Suprapubic skin (tissue), 3 donors: Measurements from ENCODE around the gene SHC2.

Experiments
- POLR2A ChIP-seq, 2 donors: fragments of 450-650 bp; IDR thresholded peaks; one replicate each; pipeline ENCODE4 v1.6.1; 2017; ENCODE audit warnings: antibody characterized with exemption in 2 of 2, mild to moderate bottlenecking in 2 of 2, moderate library complexity in 2 of 2
- TF ChIP-seq, protein P1 (sequence below), 2 donors: fragments of 200-600 bp in 1 of 2; fragments of 450-650 bp in 1 of 2; sonication (generic) in 1 of 2; IDR thresholded peaks; one replicate each; pipeline ENCODE4 v1.5.1; 2016 to 2019; ENCODE audit warnings: antibody characterized with exemption in 2 of 2, mild to moderate bottlenecking in 1 of 2, moderate library complexity in 1 of 2

DNA sequence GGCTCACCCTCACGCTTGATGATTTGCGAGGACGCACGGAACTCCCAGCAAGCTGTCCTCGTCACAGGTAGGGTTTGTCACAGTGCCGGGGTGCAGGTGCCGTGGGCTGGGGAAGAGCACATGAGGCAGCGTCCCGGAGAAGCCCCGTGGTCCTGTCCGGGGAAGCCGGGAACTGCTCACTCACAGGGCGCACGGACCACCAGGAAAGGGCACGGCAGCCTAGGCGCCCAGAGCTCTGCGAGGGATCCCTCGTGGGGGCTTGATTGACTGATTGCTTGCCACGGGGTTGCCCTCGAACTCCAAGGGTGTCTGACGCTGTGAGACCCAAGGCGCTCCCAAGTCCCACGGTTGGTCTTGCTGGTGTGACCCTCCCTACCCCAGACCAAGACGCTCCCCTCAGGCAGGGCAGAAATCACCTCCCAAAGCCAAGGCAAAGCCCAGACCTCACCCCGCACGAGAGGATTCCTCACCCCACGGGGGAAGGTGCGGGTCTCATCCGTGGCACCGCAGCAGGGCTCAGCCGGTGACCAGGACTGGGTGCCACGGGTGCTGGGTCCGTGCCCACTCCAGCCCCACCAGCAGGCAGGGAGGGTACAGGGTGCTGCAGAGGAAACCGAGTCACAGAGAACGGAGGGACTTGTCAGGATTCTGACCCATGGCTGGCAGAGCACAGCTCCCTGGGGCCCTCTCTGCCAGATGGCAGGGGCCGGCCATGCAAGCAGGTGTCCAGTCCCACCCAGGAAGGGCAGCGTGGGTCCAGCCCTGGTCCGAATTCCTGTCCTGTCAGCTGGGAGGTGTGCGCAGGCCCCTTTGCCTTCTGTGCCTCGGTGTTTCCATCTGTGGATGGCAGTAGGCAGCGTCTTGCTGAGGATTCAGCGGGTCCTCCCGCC lies 59.6 kb downstream of the SHC2 start:
- TF ChIP-seq, protein P1, sequence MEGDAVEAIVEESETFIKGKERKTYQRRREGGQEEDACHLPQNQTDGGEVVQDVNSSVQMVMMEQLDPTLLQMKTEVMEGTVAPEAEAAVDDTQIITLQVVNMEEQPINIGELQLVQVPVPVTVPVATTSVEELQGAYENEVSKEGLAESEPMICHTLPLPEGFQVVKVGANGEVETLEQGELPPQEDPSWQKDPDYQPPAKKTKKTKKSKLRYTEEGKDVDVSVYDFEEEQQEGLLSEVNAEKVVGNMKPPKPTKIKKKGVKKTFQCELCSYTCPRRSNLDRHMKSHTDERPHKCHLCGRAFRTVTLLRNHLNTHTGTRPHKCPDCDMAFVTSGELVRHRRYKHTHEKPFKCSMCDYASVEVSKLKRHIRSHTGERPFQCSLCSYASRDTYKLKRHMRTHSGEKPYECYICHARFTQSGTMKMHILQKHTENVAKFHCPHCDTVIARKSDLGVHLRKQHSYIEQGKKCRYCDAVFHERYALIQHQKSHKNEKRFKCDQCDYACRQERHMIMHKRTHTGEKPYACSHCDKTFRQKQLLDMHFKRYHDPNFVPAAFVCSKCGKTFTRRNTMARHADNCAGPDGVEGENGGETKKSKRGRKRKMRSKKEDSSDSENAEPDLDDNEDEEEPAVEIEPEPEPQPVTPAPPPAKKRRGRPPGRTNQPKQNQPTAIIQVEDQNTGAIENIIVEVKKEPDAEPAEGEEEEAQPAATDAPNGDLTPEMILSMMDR (IDR thresholded peaks at IDR 0.05): no peak
- no peak for TF ChIP-seq POLR2A (IDR thresholded peaks at IDR 0.05)
